HFF-Myc (cell line): ENCODE measurements around the gene LNX1.
A peak's percentile ranks its signal among the peaks of the same experiment; 100 is the strongest.

Source experiments
- DNase-seq: peaks from one replicate; pipeline ENCODE4 v3.0.0-alpha.2; 2011; ENCODE audit warnings: low read depth; ENCODE audit errors: extremely low read depth
- H3K4me3 ChIP-seq: replicated peaks from 2 replicates; pipeline ENCODE4 v1.5.1; 2011; ENCODE audit warnings: low read depth, mild to moderate bottlenecking, control low read depth, low read length
- TF ChIP-seq, protein P1 (sequence below): IDR thresholded peaks from 2 replicates; pipeline ENCODE4 v1.5.1; 2012; ENCODE audit warnings: mild to moderate bottlenecking, low read depth, low read length, control low read depth; ENCODE audit errors: missing control alignments

The LNX1 gene

GRCh38 chr4:53512608-53513007 is 78.7 kb downstream of the LNX1 start:
- TF ChIP-seq, protein P1, sequence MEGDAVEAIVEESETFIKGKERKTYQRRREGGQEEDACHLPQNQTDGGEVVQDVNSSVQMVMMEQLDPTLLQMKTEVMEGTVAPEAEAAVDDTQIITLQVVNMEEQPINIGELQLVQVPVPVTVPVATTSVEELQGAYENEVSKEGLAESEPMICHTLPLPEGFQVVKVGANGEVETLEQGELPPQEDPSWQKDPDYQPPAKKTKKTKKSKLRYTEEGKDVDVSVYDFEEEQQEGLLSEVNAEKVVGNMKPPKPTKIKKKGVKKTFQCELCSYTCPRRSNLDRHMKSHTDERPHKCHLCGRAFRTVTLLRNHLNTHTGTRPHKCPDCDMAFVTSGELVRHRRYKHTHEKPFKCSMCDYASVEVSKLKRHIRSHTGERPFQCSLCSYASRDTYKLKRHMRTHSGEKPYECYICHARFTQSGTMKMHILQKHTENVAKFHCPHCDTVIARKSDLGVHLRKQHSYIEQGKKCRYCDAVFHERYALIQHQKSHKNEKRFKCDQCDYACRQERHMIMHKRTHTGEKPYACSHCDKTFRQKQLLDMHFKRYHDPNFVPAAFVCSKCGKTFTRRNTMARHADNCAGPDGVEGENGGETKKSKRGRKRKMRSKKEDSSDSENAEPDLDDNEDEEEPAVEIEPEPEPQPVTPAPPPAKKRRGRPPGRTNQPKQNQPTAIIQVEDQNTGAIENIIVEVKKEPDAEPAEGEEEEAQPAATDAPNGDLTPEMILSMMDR, result no peak

DNA sequence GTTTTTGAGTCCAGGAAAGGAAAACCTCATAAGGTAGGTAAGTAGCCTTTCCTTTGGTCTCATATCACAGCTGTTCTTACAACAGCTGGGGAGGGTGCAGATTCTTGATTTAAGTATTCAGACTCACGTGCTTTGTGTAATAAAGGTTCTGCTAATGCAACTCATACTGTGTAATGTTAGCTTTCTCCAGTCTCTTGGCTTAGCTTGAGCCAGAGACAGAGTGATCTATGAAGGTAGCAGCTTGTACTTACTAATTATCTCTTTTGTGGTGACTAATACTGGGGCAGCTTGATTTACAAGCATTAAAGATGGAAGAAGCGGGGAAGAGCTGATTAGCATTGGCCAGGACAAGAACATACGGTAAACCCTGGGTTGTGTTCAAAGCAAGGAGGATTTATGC is 80.3 kb downstream of the LNX1 start:
- TF ChIP-seq, protein P1, result no peak
- no peak for DNase-seq
- H3K4me3 ChIP-seq, result no peak overlapping the region

More at GRCh38 chr4:53512608-53513007, 78.7 kb downstream of the LNX1 start:
- no peak for DNase-seq
- H3K4me3 ChIP-seq, result no peak overlapping the region

GRCh38 chr4:53510321-53510720 is 81.0 kb downstream of the LNX1 start:
- H3K4me3 ChIP-seq, result no peak overlapping the region
- DNase-seq, result no peak
- TF ChIP-seq, protein P1, result no peak

GRCh38 chr4:53508446-53508845 is 82.8 kb downstream of the LNX1 start:
- H3K4me3 ChIP-seq, result no peak overlapping the region
- TF ChIP-seq, protein P1, result no peak
- no peak for DNase-seq

- no peak overlapping the region for H3K4me3 ChIP-seq
- no peak for DNase-seq
- TF ChIP-seq, protein P1, result no peak
Measured at GRCh38 chr4:53507671-53508286, 83.5 kb downstream of the LNX1 start.

GRCh38 chr4:53507058-53507457 is 84.2 kb downstream of the LNX1 start:
- DNase-seq, result no peak
- TF ChIP-seq, protein P1, result no peak
- no peak overlapping the region for H3K4me3 ChIP-seq

DNA sequence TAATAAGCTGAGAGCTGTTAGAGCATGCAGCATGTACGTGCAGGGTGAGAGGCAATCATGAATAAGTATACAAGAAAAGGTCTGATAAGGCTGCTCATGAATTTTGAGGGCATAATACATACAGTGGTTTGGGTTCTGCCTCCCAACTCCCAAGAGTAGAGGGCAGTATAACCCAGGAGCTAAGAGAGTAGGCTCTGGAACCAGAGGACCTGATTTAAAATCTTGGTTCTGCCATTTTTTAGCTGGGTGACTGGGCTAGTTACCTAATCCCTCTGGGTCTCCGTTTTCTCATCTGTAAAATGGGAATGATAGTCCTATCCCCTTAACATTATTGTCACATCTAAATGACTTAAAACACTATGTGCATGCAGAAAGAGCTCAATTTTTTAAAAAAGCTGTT is 85.3 kb downstream of the LNX1 start:
- no peak overlapping the region for H3K4me3 ChIP-seq
- DNase-seq, result no peak
- TF ChIP-seq, protein P1, result peak; percentile 24
